Nephron progenitor cell (in vitro differentiated cells): Measurements from ENCODE around the gene DELE1.
A peak's percentile ranks its signal among the peaks of the same experiment; 100 is the strongest.

Experiments
- DNase-seq: peaks from one replicate; pipeline ENCODE4 v3.0.0; 2021
- H3K27ac Mint-ChIP-seq: 2 replicates; pipeline ENCODE4 v1.8.0; 2021; ENCODE audit warnings: mild to moderate bottlenecking, moderate library complexity, mixed read lengths
- H3K27me3 Mint-ChIP-seq: 2 replicates; pipeline ENCODE4 v1.8.0; 2021; ENCODE audit warnings: mild to moderate bottlenecking, low read depth, mixed read lengths; ENCODE audit not compliant: poor library complexity
- H3K36me3 Mint-ChIP-seq: 2 replicates; pipeline ENCODE4 v1.8.0; 2021; ENCODE audit warnings: low read depth, mixed read lengths
- H3K4me1 Mint-ChIP-seq: 2 replicates; pipeline ENCODE4 v1.8.0; 2021; ENCODE audit warnings: mixed read lengths
- H3K4me3 Mint-ChIP-seq: 2 replicates; pipeline ENCODE4 v1.8.0; 2021; ENCODE audit warnings: mild to moderate bottlenecking, moderate library complexity, mixed read lengths
- H3K9me3 Mint-ChIP-seq: 2 replicates; pipeline ENCODE4 v1.8.0; 2021; ENCODE audit warnings: mild to moderate bottlenecking, moderate library complexity, mixed read lengths
- CTCF ChIP-seq: fragments of 200-600 bp; sonication (generic); IDR thresholded peaks from 2 replicates; pipeline ENCODE4 v1.5.0; 2021; ENCODE audit warnings: antibody characterized with exemption

The DELE1 gene

GRCh38 chr5:141923448-141924313 is at the start of gene DELE1:
TSS of gene DELE1 (plus strand) at chr5:141923871. CDS start at chr5:141923942, 71 bp downstream.
- Mint-ChIP-seq H3K9me3 (no peaks in the 10 kb centered on the region), H3K36me3 (peaks cover 35% of the 10 kb centered on the region), H3K4me1 (peaks cover 23% of the 10 kb centered on the region), H3K4me3 (peak within 1 kb of the TSS; percentile 85), H3K27ac (peak within 1 kb of the TSS; percentile 99), H3K27me3 (peaks cover 4% of the 10 kb centered on the region)
- DNase-seq, result peak; percentile 90
- no peak for TF ChIP-seq CTCF

- TF ChIP-seq CTCF, result no peak
- no peak overlapping the region for H3K4me3 Mint-ChIP-seq
- peaks cover 83% of the 10 kb centered on the region for H3K27me3 Mint-ChIP-seq
- no peak for DNase-seq
- peaks cover 51% of the 10 kb centered on the region for H3K4me1 Mint-ChIP-seq
- H3K36me3 Mint-ChIP-seq, result no peaks in the 10 kb centered on the region
- no peaks in the 10 kb centered on the region for H3K9me3 Mint-ChIP-seq
- no peak overlapping the region for H3K27ac Mint-ChIP-seq
These were observed 49.8 kb upstream of the DELE1 start for GRCh38 chr5:141873933-141874261.

- Mint-ChIP-seq H3K4me1 (peaks cover 56% of the 10 kb centered on the region), H3K9me3 (no peaks in the 10 kb centered on the region), H3K36me3 (no peaks in the 10 kb centered on the region), H3K27me3 (peaks cover 88% of the 10 kb centered on the region), H3K4me3 (no peak overlapping the region), H3K27ac (no peak overlapping the region)
- no peak for DNase-seq
- no peak for TF ChIP-seq CTCF
These were observed 49.3 kb upstream of the DELE1 start for GRCh38 chr5:141874262-141874964.

GRCh38 chr5:141875022-141875740 is 48.5 kb upstream of the DELE1 start:
- Mint-ChIP-seq H3K9me3 (no peaks in the 10 kb centered on the region), H3K36me3 (no peaks in the 10 kb centered on the region), H3K27me3 (peaks cover 95% of the 10 kb centered on the region), H3K4me3 (peak overlapping the region; percentile 69), H3K4me1 (peaks cover 57% of the 10 kb centered on the region), H3K27ac (no peak overlapping the region)
- no peak for DNase-seq
- no peak for TF ChIP-seq CTCF

- Mint-ChIP-seq H3K4me1 (peaks cover 49% of the 10 kb centered on the region), H3K9me3 (no peaks in the 10 kb centered on the region), H3K27ac (no peak overlapping the region), H3K36me3 (no peaks in the 10 kb centered on the region), H3K4me3 (peak overlapping the region; percentile 70), H3K27me3 (peaks cover 95% of the 10 kb centered on the region)
- DNase-seq, result peak; percentile 54
- no peak for TF ChIP-seq CTCF
These were observed 47.7 kb upstream of the DELE1 start for GRCh38 chr5:141875795-141876627.
